K562 (cell line): ENCODE results near the gene GIGYF1. TPM values are rescaled to one million over a fixed set of nuclear protein-coding genes. Genes with fewer than 3 reads are reported as not detected.
A peak's percentile ranks its signal among the peaks of the same experiment; 100 is the strongest.

Experiments
- PHB ChIP-seq: fragments of 250-450 bp; sonication (Bioruptor Pico); IDR thresholded peaks from 2 replicates; pipeline ENCODE4 v1.5.0; 2021
- RAD21 ChIP-seq, 2 experiments: fragments of 250-450 bp in 1 of 2; fragments of 450-650 bp in 1 of 2; sonication (Bioruptor Pico) in 1 of 2; formaldehyde crosslinking in 1 of 2; IDR thresholded peaks in 1 of 2; conservative IDR thresholded peaks in 1 of 2; 2 replicates each; pipeline versions ENCODE4 v1.4.0 to v1.8.0; 2020 to 2022; ENCODE audit warnings: mild to moderate bottlenecking in 2 of 2, moderate library complexity in 1 of 2
- RBM39 ChIP-seq: fragments of 200-400 bp; formaldehyde crosslinking; optimal IDR thresholded peaks from 2 replicates; pipeline ENCODE3; 2018; ENCODE audit warnings: low read depth, low read length
- REST ChIP-seq, 2 experiments: fragments of 450-650 bp; formaldehyde crosslinking in 1 of 2; IDR thresholded peaks; 2 replicates each; pipeline versions ENCODE4 v1.4.0 to v1.6.1; 2014 to 2020; ENCODE audit warnings: mild to moderate bottlenecking in 2 of 2, borderline replicate concordance in 1 of 2, low read depth in 1 of 2
- SETDB1 ChIP-seq: IDR thresholded peaks from one replicate; pipeline ENCODE4 v1.6.1; 2012; ENCODE audit warnings: low read length, control low read depth, inconsistent platforms
- ZBTB1 ChIP-seq: sonication (generic); formaldehyde crosslinking; IDR thresholded peaks from 2 replicates; pipeline ENCODE4 v1.8.1; 2023; ENCODE audit warnings: missing genetic modification reagents, low read depth, mild to moderate bottlenecking, borderline replicate concordance
- ZNF740 ChIP-seq, 3 experiments: fragments of 200-800 bp in 1 of 3; sonication (Bioruptor generic) in 1 of 3; sonication (generic) in 1 of 3; formaldehyde crosslinking in 1 of 3; IDR thresholded peaks; 2 replicates each; pipeline versions ENCODE4 v1.6.1 to v1.8.0; 2016 to 2022; ENCODE audit warnings: mild to moderate bottlenecking in 2 of 3, missing compliant biosample characterization in 2 of 3, missing genetic modification characterization in 2 of 3, missing genetic modification reagents in 1 of 3
- polyA plus RNA-seq, 8 experiments: library from polyadenylated mRNA; depleted of rRNA in 4 of 8; stranded (reverse) in 5 of 8; unstranded in 3 of 8; fragments of >200 nt; fragmentation: Nextera tagmentation in 2 of 8; fragmentation: Illumina TruSeq in 1 of 8; extraction: Ambion mirVana in 2 of 8; extraction: Trizol in 1 of 8; gene quantifications; 2 replicates each; pipeline versions ENCODE4 v1.2.1 to v1.2.3, GENCODE V29; 2011 to 2014; ENCODE audit warnings: inconsistent platforms in 1 of 8, missing spikeins in 1 of 8
- total RNA-seq, 7 experiments: library from RNA; depleted of rRNA in 6 of 7; stranded (reverse); fragments of >200 nt in 6 of 7; fragmentation: Illumina TruSeq in 2 of 7; extraction: Trizol in 2 of 7; gene quantifications; 2 replicates each; pipeline versions ENCODE4 v1.2.1 to v1.2.3, GENCODE V29; 2011 to 2021; ENCODE audit warnings: low replicate concordance in 1 of 7

The GIGYF1 gene
- total and polyA plus RNA-seq, 9 of the 15 experiments (the other 6 are each of a cell fraction or from before 2014, with no cell fraction given): 0.56 to 76.2 (median 16.8) TPM

- peak; percentile 82 for TF ChIP-seq REST (IDR thresholded peaks at IDR 0.05; ENCODE audit: borderline replicate concordance)
- TF ChIP-seq REST (CRISPR knock-in tag; IDR thresholded peaks at IDR 0.05; ENCODE audit: low read depth): no peak
- no peak for TF ChIP-seq RBM39
- no peak for TF ChIP-seq SETDB1
- 0 out of 2 replicates have a peak, but pooled peaks have one; percentile 22 for TF ChIP-seq ZNF740 (CRISPR knock-in tag; IDR thresholded peaks at IDR 0.05)
- no peak for TF ChIP-seq ZNF740 (tag; IDR thresholded peaks at IDR 0.05)
- TF ChIP-seq ZBTB1: peak; percentile 45; the same call in 1 of the 2 replicates
- TF ChIP-seq RAD21 (CRISPR knock-in tag; conservative IDR thresholded peaks at IDR 0.05 in 1 of 2, IDR thresholded peaks at IDR 0.05 in 1 of 2): peak; percentile 85 to 88
- no peak for TF ChIP-seq PHB (CRISPR knock-in tag)
Observed at GRCh38 chr7:100691676-100692577, 2.1 kb downstream of the GIGYF1 start (continued).
